ENCODE data around the gene ADCYAP1R1. TPM values are rescaled to one million over a fixed set of nuclear protein-coding genes. Genes with fewer than 3 reads are reported as not detected.
A peak's percentile ranks its signal among the peaks of the same experiment; 100 is the strongest.

ADCYAP1R1 gene
- total RNA-seq, 1 donor from 2014 or later: 0.39 TPM

DNA sequence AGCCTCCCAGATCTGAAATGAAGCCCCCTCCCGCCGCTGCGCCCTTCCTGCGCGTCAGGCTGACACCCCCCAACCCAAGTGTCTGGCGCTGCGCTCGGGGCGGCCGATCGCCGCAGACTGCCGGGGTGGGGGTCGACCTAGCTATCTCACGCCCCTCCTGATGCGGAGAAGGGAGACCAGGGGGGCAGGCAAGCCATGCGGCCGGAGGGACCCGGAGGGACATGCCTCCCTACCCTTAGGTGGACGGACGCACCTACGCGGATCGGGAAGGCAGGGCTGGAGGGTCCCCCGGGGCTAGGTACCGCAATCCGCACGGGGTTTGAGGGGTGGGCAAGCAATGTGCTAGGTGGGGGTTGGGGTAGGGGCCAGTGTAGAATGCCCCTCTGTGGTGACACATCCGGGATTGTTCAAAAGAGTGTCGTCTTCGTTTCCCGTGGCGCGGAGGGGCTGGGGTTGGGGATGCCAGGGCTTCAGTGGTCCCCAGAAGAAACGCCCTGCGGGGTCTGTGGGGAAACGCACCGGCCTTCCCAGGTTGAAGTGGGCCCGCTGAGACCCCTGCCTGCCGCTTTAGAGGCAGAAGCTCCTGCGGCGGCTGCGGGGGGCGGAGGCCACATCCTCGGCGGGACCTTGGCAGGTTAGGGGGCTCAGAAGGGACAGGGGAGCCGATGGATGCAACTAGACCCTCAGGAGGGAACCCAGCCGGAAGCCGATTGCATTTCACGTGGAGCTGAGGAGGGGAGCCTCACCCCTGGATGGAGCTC lies 913 bp downstream of the ADCYAP1R1 start:
- Histone ChIP-seq H3K4me2 (peak overlapping the region; percentile 94), H3K36me3 (no peaks in the 10 kb centered on the region), H3K9ac (no peak overlapping the region), H3K4me3 (peak overlapping the region; percentile 60), H3F3A (ENCODE audit: low read depth) (peaks cover 7% of the 10 kb centered on the region), H3K9me3 (ENCODE audit: low read depth) (no peaks in the 10 kb centered on the region), H3K27me3 (peaks cover 100% of the 10 kb centered on the region), H3K4me1 (peaks cover 10% of the 10 kb centered on the region), H3K79me2 (ENCODE audit: low read depth) (no peaks in the 10 kb centered on the region), H4K20me1 (ENCODE audit: low read depth) (peaks cover 50% of the 10 kb centered on the region), H2AFZ (replicated peaks) (peak overlapping the region; percentile 73), H3K27ac (no peak overlapping the region)
- Mint-ChIP-seq H3K9me3 (no peaks in the 10 kb centered on the region), H3K4me3 (peak overlapping the region; percentile 88), H3K4me1 (peaks cover 47% of the 10 kb centered on the region), H3K36me3 (peaks cover 4% of the 10 kb centered on the region), H3K27me3 (ENCODE audit: insufficient read depth, low read depth) (peaks cover 30% of the 10 kb centered on the region), H3K27ac (no peak overlapping the region)
- TF ChIP-seq EZH2 (IDR thresholded peaks at IDR 0.05) (peak; percentile 97), EZH2phosphoT487 (IDR thresholded peaks at IDR 0.05) (peak; percentile 88)
- TF ChIP-seq, protein P1, sequence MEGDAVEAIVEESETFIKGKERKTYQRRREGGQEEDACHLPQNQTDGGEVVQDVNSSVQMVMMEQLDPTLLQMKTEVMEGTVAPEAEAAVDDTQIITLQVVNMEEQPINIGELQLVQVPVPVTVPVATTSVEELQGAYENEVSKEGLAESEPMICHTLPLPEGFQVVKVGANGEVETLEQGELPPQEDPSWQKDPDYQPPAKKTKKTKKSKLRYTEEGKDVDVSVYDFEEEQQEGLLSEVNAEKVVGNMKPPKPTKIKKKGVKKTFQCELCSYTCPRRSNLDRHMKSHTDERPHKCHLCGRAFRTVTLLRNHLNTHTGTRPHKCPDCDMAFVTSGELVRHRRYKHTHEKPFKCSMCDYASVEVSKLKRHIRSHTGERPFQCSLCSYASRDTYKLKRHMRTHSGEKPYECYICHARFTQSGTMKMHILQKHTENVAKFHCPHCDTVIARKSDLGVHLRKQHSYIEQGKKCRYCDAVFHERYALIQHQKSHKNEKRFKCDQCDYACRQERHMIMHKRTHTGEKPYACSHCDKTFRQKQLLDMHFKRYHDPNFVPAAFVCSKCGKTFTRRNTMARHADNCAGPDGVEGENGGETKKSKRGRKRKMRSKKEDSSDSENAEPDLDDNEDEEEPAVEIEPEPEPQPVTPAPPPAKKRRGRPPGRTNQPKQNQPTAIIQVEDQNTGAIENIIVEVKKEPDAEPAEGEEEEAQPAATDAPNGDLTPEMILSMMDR (IDR thresholded peaks at IDR 0.05): no peak
- DNase-seq (ENCODE audit: low spot score): peak; percentile 45

- H3K4me3 Mint-ChIP-seq: peak overlapping the region; percentile 88
- TF ChIP-seq, protein P1 (IDR thresholded peaks at IDR 0.05): no peak
- no peak for TF ChIP-seq EZH2 (IDR thresholded peaks at IDR 0.05)
- no peak for TF ChIP-seq EZH2phosphoT487 (IDR thresholded peaks at IDR 0.05)
- peaks cover 10% of the 10 kb centered on the region for H3K4me1 ChIP-seq
- no peaks in the 10 kb centered on the region for H3K36me3 ChIP-seq
- peaks cover 7% of the 10 kb centered on the region for H3F3A ChIP-seq (ENCODE audit: low read depth)
- H3K4me1 Mint-ChIP-seq: peaks cover 42% of the 10 kb centered on the region
- peaks cover 97% of the 10 kb centered on the region for H3K27me3 ChIP-seq
- peaks cover 25% of the 10 kb centered on the region for H3K27me3 Mint-ChIP-seq (ENCODE audit: insufficient read depth, low read depth)
- no peak overlapping the region for H3K4me3 ChIP-seq
- peaks cover 41% of the 10 kb centered on the region for H4K20me1 ChIP-seq (ENCODE audit: low read depth)
- H3K27ac Mint-ChIP-seq: no peak overlapping the region
- H3K36me3 Mint-ChIP-seq: peaks cover 4% of the 10 kb centered on the region
- no peak overlapping the region for H2AFZ ChIP-seq (replicated peaks)
- no peaks in the 10 kb centered on the region for H3K9me3 ChIP-seq (ENCODE audit: low read depth)
- no peak overlapping the region for H3K9ac ChIP-seq
- H3K9me3 Mint-ChIP-seq: no peaks in the 10 kb centered on the region
- DNase-seq (ENCODE audit: low spot score): no peak
- H3K79me2 ChIP-seq (ENCODE audit: low read depth): no peaks in the 10 kb centered on the region
- no peak overlapping the region for H3K27ac ChIP-seq
- peak overlapping the region; percentile 94 for H3K4me2 ChIP-seq
Measured at GRCh38 chr7:31053986-31054385, 1.9 kb downstream of the ADCYAP1R1 start.

GRCh38 chr7:31054608-31055278 lies 2.6 kb downstream of the ADCYAP1R1 start:
- H3F3A ChIP-seq (ENCODE audit: low read depth): peaks cover 7% of the 10 kb centered on the region
- TF ChIP-seq EZH2phosphoT487 (IDR thresholded peaks at IDR 0.05) (no peak), EZH2 (IDR thresholded peaks at IDR 0.05) (no peak)
- TF ChIP-seq, protein P1 (IDR thresholded peaks at IDR 0.05): no peak
- Mint-ChIP-seq H3K4me3 (peak overlapping the region; percentile 88), H3K36me3 (peaks cover 4% of the 10 kb centered on the region), H3K9me3 (no peaks in the 10 kb centered on the region), H3K27ac (no peak overlapping the region), H3K27me3 (ENCODE audit: insufficient read depth, low read depth) (peaks cover 27% of the 10 kb centered on the region), H3K4me1 (peaks cover 46% of the 10 kb centered on the region)
- peaks cover 10% of the 10 kb centered on the region for H3K4me1 ChIP-seq
- H3K79me2 ChIP-seq (ENCODE audit: low read depth): no peaks in the 10 kb centered on the region
- H2AFZ ChIP-seq (replicated peaks): no peak overlapping the region
- no peak overlapping the region for H3K9ac ChIP-seq
- peaks cover 94% of the 10 kb centered on the region for H3K27me3 ChIP-seq
- H3K27ac ChIP-seq: no peak overlapping the region
- H3K4me3 ChIP-seq: no peak overlapping the region
- no peaks in the 10 kb centered on the region for H3K9me3 ChIP-seq (ENCODE audit: low read depth)
- peaks cover 40% of the 10 kb centered on the region for H4K20me1 ChIP-seq (ENCODE audit: low read depth)
- H3K36me3 ChIP-seq: no peaks in the 10 kb centered on the region
- H3K4me2 ChIP-seq: no peak overlapping the region
- DNase-seq (ENCODE audit: low spot score): no peak
